Fibroblast of mammary gland (primary cell): ENCODE measurements around the gene SERGEF.

Experiments
- DNase-seq: peaks from one replicate; pipeline ENCODE4 v3.0.0-alpha.2; 2010; ENCODE audit warnings: low read depth
- H3K4me3 ChIP-seq: 2 replicates; pipeline ENCODE4 v1.5.1; 2011; ENCODE audit warnings: low read depth, mild to moderate bottlenecking, low read length, moderate library complexity; ENCODE audit not compliant: control insufficient read depth
- CTCF ChIP-seq: conservative IDR thresholded peaks from 2 replicates; pipeline ENCODE4 v1.5.1; 2011; ENCODE audit warnings: low read depth, low read length, inconsistent platforms; ENCODE audit not compliant: control insufficient read depth, insufficient read depth

The SERGEF gene

DNA sequence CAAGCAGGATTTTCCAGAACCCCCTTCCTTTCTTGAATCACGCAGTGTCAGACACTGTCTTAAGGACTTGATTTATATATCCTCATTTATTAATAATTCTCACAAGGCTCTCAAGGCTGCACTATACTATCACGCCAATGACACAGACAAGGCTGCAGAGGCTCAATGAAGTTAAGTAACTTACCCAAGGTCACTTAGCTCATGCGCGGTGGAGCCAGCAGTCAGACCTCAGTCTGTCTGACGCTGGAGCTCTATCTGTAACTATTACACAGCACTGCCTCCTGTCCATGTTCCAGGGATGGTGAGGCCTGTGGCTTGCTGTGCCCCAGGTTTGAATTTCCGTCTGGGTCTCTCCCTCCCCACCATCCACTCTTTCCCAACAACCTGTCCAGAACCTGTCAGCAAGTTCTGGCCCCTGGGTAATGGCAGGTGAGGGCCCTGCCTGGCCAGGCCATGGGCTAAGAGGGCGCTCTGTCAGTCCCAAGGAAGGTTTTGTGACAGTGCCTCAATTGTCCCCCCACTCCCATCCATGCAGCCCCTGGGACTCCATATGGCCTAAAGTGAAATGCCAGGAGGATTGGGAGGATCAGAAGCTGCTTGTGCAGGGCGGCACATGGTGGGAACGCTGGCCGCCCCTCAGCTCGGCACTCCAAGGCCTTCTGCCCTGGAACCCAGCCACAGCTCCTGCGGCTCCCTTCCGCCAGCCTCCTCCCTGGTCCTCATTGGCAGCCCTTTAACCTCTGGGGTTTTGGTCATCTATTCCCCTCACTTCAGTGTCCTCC is 269.6 kb downstream of the SERGEF start:
- DNase-seq = no peak
- no peak overlapping the region for H3K4me3 ChIP-seq
- no peak for TF ChIP-seq CTCF

DNA sequence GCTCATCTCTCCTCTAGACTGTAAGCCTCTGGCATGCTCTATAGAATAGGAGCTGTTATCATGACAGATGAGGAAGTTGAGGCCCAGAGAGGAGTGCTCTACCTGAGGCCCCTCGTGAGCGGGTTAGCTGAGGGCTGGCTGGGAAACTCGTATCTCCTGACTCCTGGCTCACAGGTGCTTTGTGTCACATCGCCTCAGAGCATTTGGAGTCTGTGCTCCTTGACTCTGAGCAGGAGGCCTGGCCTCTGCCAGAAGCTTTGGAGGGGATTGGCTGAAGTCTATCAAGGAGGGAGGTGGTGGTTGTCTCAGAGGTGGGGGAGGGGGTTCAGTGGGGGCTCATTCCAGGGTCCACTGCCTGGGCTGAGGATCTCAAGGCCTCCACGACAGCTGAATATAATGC is 270.8 kb downstream of the SERGEF start:
- no peak for DNase-seq
- H3K4me3 ChIP-seq = no peak overlapping the region
- no peak for TF ChIP-seq CTCF

DNA sequence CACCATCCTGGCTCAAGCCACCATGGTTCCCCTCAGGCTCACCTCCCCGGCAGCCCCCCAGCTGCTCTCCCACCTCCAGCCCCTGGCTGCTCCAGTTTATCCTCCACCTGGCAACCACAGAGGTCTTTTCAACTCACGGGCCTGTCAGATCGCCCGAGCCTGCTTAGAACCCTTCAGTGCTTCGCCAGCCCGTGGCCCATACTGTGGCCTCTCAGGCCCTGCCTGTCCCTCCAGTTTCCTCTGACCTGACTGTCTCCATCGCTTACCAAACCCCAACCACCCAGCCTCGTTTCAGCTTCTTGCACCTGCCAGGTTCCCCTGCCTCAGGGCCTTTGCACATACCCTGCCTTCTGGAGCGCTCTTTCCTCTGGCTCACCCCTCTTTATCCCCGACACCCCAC is 271.4 kb downstream of the SERGEF start:
- TF ChIP-seq CTCF = no peak
- no peak overlapping the region for H3K4me3 ChIP-seq
- DNase-seq = no peak

DNA sequence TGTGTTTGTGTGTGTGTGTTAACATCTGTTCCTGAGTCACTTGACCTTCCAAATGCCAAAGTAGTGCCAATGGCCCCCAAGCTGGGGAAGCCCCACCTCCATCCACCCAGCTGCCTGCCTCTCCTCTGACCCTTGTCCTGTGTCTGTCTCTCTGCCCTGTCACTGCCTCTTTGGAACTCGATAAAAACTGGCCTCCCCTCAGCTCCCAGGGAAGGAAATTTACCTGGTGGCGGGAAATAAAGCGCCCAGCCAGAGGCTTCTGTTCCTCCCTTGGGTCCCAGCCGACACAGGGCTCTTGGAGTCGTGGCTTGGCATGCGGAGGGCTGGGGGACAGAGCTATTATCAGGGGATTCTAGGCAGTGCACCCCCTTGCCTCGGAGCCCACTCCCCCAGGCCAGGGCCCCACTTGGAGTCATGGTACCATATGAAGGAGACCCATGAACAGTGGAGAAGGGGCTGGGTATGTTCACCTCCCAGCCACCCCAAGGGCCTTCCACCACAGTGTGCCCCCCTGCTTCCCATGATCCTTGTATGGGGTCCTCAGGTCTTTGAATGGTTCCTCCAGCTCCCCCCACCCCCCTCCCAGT is 272.1 kb downstream of the SERGEF start:
- H3K4me3 ChIP-seq = no peak overlapping the region
- DNase-seq = no peak

DNA sequence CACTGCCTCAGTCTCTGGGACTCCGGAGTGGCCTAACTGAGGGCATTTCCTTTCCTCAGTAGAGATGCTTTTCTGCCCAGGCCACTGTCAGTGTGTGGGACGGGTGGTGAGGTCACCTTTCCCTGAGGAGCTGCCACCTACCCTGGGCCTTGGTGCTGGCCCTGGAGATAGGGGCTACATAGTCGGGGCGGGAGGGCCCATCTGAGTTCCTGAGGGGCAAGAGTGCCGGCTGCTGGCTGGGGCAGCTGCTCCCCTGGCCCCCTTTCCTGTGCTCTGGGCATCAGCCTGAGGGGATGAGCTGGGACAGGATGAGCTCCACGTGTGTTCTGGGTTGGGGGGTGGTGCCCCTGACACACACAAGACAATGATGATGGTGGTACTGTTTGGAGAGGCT is 272.9 kb downstream of the SERGEF start:
- no peak overlapping the region for H3K4me3 ChIP-seq
- no peak for DNase-seq
- no peak for TF ChIP-seq CTCF

More for the DNA sequence above, 272.1 kb downstream of the SERGEF start:
- no peak for TF ChIP-seq CTCF

DNA sequence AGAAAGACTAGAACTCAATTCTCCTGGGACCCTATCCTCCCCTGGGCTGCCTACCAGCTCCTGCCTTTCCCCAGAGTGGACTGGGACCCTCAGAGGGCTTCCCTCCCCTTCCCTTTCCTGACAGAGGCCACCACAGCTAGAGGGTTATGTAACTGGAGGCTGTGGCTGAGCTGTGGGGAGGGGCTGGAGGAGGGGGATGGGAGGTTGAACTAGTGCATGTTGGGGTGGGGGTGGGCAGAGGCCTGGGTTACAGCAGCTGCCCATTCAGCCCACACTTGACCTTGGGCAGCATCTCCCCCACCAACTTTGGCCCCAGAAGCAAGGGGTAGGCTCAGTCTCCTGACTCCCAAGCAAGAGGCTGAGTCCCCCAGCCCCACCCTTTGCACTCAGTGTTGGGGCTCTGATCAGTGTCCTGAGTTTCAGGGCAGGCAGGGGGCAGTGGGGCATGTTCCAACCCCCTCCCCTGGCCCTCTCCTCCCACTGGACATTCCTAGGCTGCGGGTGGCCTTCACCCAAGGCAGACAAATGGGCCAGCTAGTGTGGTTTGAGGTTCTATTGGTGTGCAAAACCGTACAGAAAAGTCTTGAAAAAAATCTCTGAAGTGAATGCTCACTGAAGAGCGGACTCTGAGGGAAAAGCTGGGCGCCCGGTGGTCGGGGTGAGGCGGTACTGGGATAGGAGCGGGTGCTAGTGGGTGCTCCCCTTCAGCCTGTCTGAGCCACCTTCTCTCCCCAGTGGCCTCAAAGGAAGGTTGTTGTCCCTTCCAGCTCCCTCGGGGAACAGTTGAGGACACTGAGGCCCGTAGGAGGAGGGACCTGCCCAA is 274.5 kb downstream of the SERGEF start:
- no peak overlapping the region for H3K4me3 ChIP-seq
- no peak for TF ChIP-seq CTCF
- DNase-seq = no peak
